Panc1 (cell line): ENCODE results near the gene LSM14B. TPM values are rescaled to one million over a fixed set of nuclear protein-coding genes. Genes with fewer than 3 reads are reported as not detected.

ENCODE experiments used
- ATAC-seq: fragments of 200-7000 bp; cut with Tn5 transposase; 2 replicates; pipeline ENCODE4 v1.9.1; 2020; ENCODE audit warnings: mild to moderate bottlenecking, moderate library complexity
- BruUV-seq: library from RNA; stranded (reverse); fragments of 400-500 nt; replicated peaks from 2 replicates; lab custom pipeline; 2021; lab: Mats Ljungman, UMichigan
- CTCF ChIA-PET: fragments of 300-600 bp; sonication (Branson Sonifier 250); formaldehyde crosslinking; loops from one replicate; lab custom pipeline; 2022; ENCODE audit warnings: antibody characterized with exemption; lab: Charles Lee
- POLR2A ChIA-PET: fragments of 300-600 bp; sonication (Branson Sonifier 250); formaldehyde crosslinking; loops from one replicate; lab custom pipeline; 2022; ENCODE audit warnings: antibody characterized with exemption; lab: Charles Lee
- DNase-seq: peaks from one replicate; pipeline ENCODE4 v3.0.0-alpha.2; 2010; ENCODE audit warnings: low read depth, low spot score
- H3K27ac ChIP-seq: 2 replicates; pipeline ENCODE4 v1.5.1; 2011; ENCODE audit warnings: mild to moderate bottlenecking, low read length, inconsistent platforms
- H3K27me3 ChIP-seq: fragments of 200-500 bp; sonication (Bioruptor generic); 2 replicates; pipeline ENCODE4 v1.6.0; 2014; ENCODE audit warnings: low read length, inconsistent platforms; ENCODE audit not compliant: control insufficient read depth, insufficient read depth
- H3K36me3 ChIP-seq: fragments of 200-500 bp; sonication (Bioruptor generic); 2 replicates; pipeline ENCODE4 v1.5.1; 2014; ENCODE audit warnings: inconsistent platforms, mild to moderate bottlenecking, low read length, moderate library complexity; ENCODE audit not compliant: control insufficient read depth, insufficient read depth
- H3K4me1 ChIP-seq: 2 replicates; pipeline ENCODE4 v1.5.1; 2011; ENCODE audit warnings: inconsistent platforms, mild to moderate bottlenecking, low read length, moderate library complexity; ENCODE audit not compliant: control insufficient read depth, insufficient read depth
- H3K4me3 ChIP-seq, 2 experiments: 2 replicates each; pipeline ENCODE4 v1.5.1; 2011 to 2012; ENCODE audit warnings: low read depth in 2 of 2, low read length in 2 of 2, mild to moderate bottlenecking in 2 of 2, inconsistent platforms in 1 of 2, moderate library complexity in 1 of 2
- H3K9me3 ChIP-seq: fragments of 200-500 bp; sonication (Bioruptor generic); 2 replicates; pipeline ENCODE4 v1.5.1; 2014; ENCODE audit warnings: low read depth, mild to moderate bottlenecking, inconsistent platforms, low read length, moderate library complexity; ENCODE audit not compliant: control insufficient read depth, insufficient read depth
- POLR2AphosphoS5 ChIP-seq: IDR thresholded peaks from 2 replicates; pipeline ENCODE4 v1.6.1; 2012; ENCODE audit warnings: mild to moderate bottlenecking, low read depth, low read length, moderate library complexity
- SIN3A ChIP-seq: IDR thresholded peaks from 2 replicates; pipeline ENCODE4 v1.6.1; 2012; ENCODE audit warnings: low read depth, mild to moderate bottlenecking, low read length, moderate library complexity, borderline replicate concordance; ENCODE audit not compliant: insufficient read depth
- TCF7L2 ChIP-seq: IDR thresholded peaks from 2 replicates; pipeline ENCODE4 v1.6.1; 2011; ENCODE audit warnings: mild to moderate bottlenecking, low read depth, low read length, inconsistent platforms
- in situ Hi-C: cut with HindIII; loops from 2 replicates; pipeline ENCODE4 v1.10.0; 2016; ENCODE audit warnings: low sequenced_read_pairs, low pct_unique_long_range_greater_than_20kb
- intact Hi-C: fragments of 100-400 bp; cut with micrococcal nuclease; formaldehyde crosslinking; loops from one replicate; pipeline ENCODE4 v1.10.0; 2022; ENCODE audit not compliant: unreplicated experiment
- total RNA-seq: library from RNA; stranded (reverse); gene quantifications from one replicate; pipeline ENCODE4 v1.2.1, GENCODE V29; 2021; ENCODE audit not compliant: unreplicated experiment
- TF ChIP-seq, protein P1 (sequence below): fragments of 450-650 bp; IDR thresholded peaks from 2 replicates; pipeline ENCODE4 v1.5.1; 2017; ENCODE audit warnings: mild to moderate bottlenecking
- TF ChIP-seq, protein P2 (sequence below), 2 experiments: IDR thresholded peaks; 2 replicates each; pipeline ENCODE4 v1.6.1; 2011 to 2012; ENCODE audit warnings: low read depth in 2 of 2, control low read depth in 1 of 2, low read length in 1 of 2, mild to moderate bottlenecking in 1 of 2, moderate library complexity in 1 of 2; ENCODE audit not compliant: insufficient read depth in 1 of 2

The LSM14B gene
- total RNA-seq, 1 experiment from 2014 or later: 52.2 TPM

DNA sequence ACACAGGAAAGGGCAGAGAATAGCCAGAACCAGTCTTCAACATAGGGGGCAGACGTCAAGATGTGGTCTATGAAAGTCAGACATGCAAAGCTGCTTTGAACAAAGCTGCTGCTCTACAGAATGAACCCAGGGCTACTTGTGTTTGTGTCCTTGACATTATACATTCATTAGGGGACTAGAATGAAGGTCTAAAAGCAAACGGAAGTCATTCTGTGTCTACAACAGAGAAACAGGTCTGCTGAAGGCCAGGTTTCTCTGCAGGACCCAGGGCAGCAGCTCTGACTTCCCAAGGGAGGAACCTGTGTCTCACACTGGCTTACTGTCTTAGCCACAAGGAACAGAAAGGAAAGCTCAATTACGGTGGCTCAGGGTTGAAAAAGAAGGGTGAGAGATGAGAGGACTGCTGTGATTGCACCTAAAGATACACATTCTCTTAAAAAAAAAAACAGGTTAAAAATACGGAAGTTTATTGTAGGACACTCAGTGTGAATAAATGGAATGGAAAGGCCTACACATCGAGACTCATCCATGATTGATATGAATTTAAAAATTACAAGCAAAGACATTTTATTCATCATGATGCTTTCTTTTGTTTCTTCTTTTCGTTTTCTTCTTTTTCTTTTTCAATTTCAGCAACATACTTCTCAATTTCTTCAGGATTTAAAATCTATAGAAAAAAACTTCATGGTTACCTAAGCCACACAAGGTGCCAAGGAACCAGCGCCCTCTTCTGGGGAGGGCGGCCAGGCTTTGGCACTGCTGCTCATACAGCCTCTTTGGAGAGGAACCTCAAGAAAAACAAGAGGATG lies 14.2 kb downstream of the LSM14B start:
- POLR2A ChIA-PET: no interaction called here
- no peaks in the 10 kb centered on the region for H3K9me3 ChIP-seq
- no TSS peak for BruUV-seq
- ATAC-seq (peak; percentile 74), DNase-seq (no peak)
- no peaks in the 10 kb centered on the region for H3K27me3 ChIP-seq
- intact Hi-C loops: loop anchor here (2.0 to 5.0 kb wide), 2 partner anchors 69 to 126 kb away; partner anchors contain the start of gene TAF4
- TF ChIP-seq, protein P1, sequence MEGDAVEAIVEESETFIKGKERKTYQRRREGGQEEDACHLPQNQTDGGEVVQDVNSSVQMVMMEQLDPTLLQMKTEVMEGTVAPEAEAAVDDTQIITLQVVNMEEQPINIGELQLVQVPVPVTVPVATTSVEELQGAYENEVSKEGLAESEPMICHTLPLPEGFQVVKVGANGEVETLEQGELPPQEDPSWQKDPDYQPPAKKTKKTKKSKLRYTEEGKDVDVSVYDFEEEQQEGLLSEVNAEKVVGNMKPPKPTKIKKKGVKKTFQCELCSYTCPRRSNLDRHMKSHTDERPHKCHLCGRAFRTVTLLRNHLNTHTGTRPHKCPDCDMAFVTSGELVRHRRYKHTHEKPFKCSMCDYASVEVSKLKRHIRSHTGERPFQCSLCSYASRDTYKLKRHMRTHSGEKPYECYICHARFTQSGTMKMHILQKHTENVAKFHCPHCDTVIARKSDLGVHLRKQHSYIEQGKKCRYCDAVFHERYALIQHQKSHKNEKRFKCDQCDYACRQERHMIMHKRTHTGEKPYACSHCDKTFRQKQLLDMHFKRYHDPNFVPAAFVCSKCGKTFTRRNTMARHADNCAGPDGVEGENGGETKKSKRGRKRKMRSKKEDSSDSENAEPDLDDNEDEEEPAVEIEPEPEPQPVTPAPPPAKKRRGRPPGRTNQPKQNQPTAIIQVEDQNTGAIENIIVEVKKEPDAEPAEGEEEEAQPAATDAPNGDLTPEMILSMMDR: peak; percentile 95
- TF ChIP-seq TCF7L2: no peak
- H3K27ac ChIP-seq: no peak overlapping the region
- H3K36me3 ChIP-seq: peaks cover 43% of the 10 kb centered on the region
- in situ Hi-C loops: no loop called here
- H3K4me3 ChIP-seq: no peak overlapping the region
- peaks cover 7% of the 10 kb centered on the region; the same call in 1 of the 2 replicates for H3K4me1 ChIP-seq
- CTCF ChIA-PET: interaction anchor here (0.7 to 1.3 kb wide), 3 partner anchors 9 to 125 kb away, joined by 3 to 7 read pairs (median 3); no protein-coding TSS in a partner anchor

DNA sequence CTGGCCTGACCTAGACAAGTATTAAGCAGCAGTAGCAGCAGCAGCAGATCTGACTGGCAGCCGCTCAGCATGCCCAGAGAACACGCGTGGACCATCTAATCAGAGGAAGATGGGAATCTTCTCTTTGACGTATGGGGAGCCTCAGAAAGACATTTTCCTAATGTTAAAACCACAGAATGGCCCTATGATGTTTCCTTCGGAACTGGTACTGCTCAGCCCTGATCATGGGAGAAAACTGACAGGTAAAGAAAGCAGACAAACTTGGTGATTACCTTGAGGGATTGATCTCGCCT lies 14.8 kb downstream of the LSM14B start:
- BruUV-seq: no TSS peak
- Histone ChIP-seq H3K27me3 (no peaks in the 10 kb centered on the region), H3K36me3 (peaks cover 43% of the 10 kb centered on the region), H3K4me1 (peaks cover 12% of the 10 kb centered on the region; the same call in 1 of the 2 replicates), H3K9me3 (no peaks in the 10 kb centered on the region), H3K4me3 (no peak overlapping the region), H3K27ac (no peak overlapping the region)
- intact Hi-C loops (loop anchor here (2.0 to 5.0 kb wide), 2 partner anchors 70 to 126 kb away; partner anchors contain the start of gene TAF4), in situ Hi-C loops (no loop called here)
- no peak for DNase-seq
- ChIA-PET CTCF (no interaction called here), POLR2A (no interaction called here)
- TF ChIP-seq POLR2AphosphoS5: no peak; the same call in 1 of the 2 replicates
- TF ChIP-seq, protein P2, sequence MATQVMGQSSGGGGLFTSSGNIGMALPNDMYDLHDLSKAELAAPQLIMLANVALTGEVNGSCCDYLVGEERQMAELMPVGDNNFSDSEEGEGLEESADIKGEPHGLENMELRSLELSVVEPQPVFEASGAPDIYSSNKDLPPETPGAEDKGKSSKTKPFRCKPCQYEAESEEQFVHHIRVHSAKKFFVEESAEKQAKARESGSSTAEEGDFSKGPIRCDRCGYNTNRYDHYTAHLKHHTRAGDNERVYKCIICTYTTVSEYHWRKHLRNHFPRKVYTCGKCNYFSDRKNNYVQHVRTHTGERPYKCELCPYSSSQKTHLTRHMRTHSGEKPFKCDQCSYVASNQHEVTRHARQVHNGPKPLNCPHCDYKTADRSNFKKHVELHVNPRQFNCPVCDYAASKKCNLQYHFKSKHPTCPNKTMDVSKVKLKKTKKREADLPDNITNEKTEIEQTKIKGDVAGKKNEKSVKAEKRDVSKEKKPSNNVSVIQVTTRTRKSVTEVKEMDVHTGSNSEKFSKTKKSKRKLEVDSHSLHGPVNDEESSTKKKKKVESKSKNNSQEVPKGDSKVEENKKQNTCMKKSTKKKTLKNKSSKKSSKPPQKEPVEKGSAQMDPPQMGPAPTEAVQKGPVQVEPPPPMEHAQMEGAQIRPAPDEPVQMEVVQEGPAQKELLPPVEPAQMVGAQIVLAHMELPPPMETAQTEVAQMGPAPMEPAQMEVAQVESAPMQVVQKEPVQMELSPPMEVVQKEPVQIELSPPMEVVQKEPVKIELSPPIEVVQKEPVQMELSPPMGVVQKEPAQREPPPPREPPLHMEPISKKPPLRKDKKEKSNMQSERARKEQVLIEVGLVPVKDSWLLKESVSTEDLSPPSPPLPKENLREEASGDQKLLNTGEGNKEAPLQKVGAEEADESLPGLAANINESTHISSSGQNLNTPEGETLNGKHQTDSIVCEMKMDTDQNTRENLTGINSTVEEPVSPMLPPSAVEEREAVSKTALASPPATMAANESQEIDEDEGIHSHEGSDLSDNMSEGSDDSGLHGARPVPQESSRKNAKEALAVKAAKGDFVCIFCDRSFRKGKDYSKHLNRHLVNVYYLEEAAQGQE (IDR thresholded peaks at IDR 0.05; ENCODE audit: insufficient read depth in 1 of 2, low read depth in 2 of 2, low read length in 1 of 2): no peak
- no peak for ATAC-seq

DNA sequence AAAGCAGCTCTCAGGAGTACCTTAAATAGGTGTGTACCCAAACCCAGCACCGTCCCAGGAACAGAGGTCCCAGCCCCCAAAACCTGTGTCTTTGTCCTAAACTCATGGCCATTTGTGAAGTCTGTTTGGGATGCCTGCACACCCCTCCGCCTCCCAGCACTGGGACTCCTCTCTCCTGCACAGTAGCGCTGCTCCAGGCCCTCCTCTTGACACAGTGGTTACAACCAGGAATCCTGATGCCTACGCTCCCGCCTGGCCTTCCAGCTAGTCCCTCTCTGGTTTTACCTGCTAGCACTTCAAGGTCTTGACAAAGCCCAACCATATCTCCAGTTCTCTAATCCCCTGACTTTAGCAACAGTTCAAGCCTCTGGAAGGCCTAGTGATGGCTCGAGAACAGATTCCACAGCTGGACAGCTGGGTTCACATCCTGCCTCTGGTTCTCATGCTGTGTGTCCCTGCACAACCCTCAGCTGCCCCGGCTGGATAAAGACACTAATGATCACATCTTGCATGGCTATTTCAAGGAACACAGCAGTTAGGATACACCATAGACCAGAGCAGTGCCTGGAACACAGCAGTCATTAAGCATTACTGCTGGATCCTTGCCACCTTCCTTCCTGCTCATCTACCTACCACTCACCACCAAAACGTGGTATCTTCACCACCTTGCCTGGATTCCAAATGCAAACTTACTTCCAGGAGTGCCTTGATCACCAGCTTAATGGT lies 15.4 kb downstream of the LSM14B start:
- BruUV-seq: no TSS peak
- Histone ChIP-seq H3K4me1 (peaks cover 12% of the 10 kb centered on the region; the same call in 1 of the 2 replicates), H3K4me3 (no peak overlapping the region), H3K27me3 (no peaks in the 10 kb centered on the region), H3K9me3 (no peaks in the 10 kb centered on the region), H3K27ac (no peak overlapping the region), H3K36me3 (peaks cover 43% of the 10 kb centered on the region)
- ATAC-seq: no peak
- intact Hi-C loops: loop anchor here (2.0 to 5.0 kb wide), 2 partner anchors 70 to 127 kb away; partner anchors contain the start of gene TAF4
- POLR2A ChIA-PET: no interaction called here
- DNase-seq: no peak
- CTCF ChIA-PET: no interaction called here
- TF ChIP-seq SIN3A: no peak
- TF ChIP-seq POLR2AphosphoS5: no peak
- TF ChIP-seq, protein P2 (IDR thresholded peaks at IDR 0.05; ENCODE audit: insufficient read depth in 1 of 2, low read depth in 2 of 2, low read length in 1 of 2): no peak
- TF ChIP-seq, protein P1: no peak
- in situ Hi-C loops: no loop called here
